GM12892 (cell line): ENCODE data around the gene TMEM201.

Experiments
- POLR2A ChIP-seq: IDR thresholded peaks from 2 replicates; pipeline ENCODE4 v1.6.1; 2011; ENCODE audit warnings: low read depth, low read length, control low read depth
- POLR2AphosphoS5 ChIP-seq: IDR thresholded peaks from 2 replicates; pipeline ENCODE4 v1.6.1; 2011; ENCODE audit warnings: low read depth, low read length, control low read depth
- TAF1 ChIP-seq: IDR thresholded peaks from 2 replicates; pipeline ENCODE4 v1.6.1; 2011; ENCODE audit warnings: low read depth, mild to moderate bottlenecking, control low read depth, low read length, borderline replicate concordance

- TF ChIP-seq POLR2AphosphoS5 (no peak), POLR2A (no peak), TAF1 (no peak)
Observed at GRCh38 chr1:9551984-9552383, 36.7 kb upstream of the TMEM201 start.
